GM21360 (cell line): Measurements from ENCODE around the gene BDH1.
"Not testable (repeated sequence)": the region's sequence is repeated elsewhere in the genome, so short reads cannot be mapped to it uniquely, and the experiment has no call there.

ENCODE experiments used
- ATAC-seq: cut with Tn5 transposase; IDR thresholded peaks from one replicate; pipeline ENCODE4 v1.9.1; 2021; ENCODE audit warnings: mild to moderate bottlenecking, moderate library complexity; ENCODE audit not compliant: unreplicated experiment

Gene BDH1, protein sequence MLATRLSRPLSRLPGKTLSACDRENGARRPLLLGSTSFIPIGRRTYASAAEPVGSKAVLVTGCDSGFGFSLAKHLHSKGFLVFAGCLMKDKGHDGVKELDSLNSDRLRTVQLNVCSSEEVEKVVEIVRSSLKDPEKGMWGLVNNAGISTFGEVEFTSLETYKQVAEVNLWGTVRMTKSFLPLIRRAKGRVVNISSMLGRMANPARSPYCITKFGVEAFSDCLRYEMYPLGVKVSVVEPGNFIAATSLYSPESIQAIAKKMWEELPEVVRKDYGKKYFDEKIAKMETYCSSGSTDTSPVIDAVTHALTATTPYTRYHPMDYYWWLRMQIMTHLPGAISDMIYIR

DNA sequence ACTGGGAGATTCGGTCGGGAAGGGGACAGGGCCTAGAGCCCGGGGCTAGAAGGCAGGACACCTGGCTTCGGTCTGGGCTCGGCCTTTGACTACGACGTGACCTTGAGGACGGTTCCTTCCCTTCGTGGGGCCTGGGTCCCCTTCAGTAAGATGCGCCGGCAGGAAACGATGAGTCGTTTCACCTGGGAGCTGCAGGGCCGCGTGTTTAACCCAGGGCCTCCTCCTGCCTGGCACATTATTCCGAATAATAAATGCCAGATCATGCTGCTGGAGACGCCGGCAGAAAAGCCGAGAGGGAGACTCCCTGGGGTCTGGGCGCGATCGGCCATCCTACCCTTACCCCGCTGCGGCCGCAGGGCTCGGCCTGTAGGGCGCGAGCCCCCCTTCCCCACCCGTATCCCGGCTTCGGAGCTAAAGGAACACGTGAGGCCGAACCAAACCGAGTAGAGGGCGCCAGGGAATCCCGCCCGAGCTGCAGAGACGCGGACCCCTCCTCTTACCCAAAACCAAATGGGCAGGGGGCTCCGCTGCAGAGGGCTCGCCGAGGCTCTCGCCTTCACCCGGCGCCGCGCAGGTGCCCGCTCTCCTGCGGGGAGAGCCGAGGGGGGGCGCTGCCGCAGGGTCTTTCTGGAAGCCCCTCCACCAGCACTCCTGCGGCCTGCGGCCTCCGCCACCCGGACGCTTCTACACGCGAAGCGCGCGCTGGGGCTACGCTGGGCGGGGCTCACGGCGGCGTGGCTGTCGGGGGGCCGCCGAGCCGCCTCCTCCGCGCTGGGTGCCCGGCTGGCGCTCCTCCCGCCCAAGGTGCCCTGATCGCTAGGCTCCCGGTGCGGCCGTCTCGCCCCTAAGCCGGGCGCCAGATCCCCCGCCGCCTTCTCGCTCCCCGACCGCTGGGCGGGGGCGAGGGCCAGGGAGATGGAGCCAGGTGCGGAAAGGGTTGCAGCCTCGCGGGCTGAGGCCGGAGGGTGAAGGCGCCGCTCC lies at the start of gene BDH1:
BDH1 (minus strand) TSS at position 688 of the 981 bp plus-strand sequence. CDS start 9,525 bp downstream, outside the sequence.
- no peak for ATAC-seq

GRCh38 chr3:197603317-197603933 lies 47.7 kb upstream of the BDH1 start:
- no peak for ATAC-seq

- not testable (repeated sequence) for ATAC-seq
Observed at GRCh38 chr3:197602351-197602750, 46.6 kb upstream of the BDH1 start.

- ATAC-seq = not testable (repeated sequence)
Observed at GRCh38 chr3:197601566-197601840, 45.7 kb upstream of the BDH1 start.

DNA sequence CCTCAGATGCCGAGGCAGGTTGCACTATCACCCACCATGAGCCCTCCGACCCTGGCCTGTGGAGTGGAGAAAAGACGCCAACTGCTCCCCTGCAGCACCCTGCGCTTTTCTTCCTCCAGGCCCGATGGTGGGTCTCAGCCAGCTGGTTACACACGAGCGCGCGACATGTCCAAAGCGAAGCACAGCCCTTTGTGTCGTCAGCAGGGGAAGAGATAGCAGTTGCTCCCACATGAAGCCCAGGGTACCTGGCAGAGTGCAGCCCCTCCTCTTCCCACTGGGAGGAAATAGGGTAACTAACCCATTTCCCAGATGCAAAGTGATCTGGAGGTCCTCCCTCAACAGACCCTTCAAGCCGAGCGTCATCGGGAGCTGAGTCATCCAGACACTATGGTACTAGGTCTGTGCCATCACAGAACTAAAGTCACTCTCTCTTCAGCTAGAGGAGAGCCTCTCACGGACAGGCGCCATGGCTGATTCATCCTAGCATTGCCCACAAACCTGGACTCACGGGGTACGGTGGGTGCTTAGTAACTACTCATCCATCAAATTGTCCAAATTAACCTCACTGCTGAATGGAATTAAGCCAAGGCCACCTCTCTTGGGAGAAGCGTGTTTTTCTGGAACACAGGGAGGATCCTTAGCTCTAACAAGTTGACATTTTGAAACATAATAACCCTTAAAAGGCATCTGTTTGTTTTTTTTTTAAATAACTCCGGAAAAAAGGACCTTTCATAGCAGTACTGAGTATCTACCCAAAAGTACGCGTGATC lies 45.2 kb upstream of the BDH1 start:
- ATAC-seq = no peak

DNA sequence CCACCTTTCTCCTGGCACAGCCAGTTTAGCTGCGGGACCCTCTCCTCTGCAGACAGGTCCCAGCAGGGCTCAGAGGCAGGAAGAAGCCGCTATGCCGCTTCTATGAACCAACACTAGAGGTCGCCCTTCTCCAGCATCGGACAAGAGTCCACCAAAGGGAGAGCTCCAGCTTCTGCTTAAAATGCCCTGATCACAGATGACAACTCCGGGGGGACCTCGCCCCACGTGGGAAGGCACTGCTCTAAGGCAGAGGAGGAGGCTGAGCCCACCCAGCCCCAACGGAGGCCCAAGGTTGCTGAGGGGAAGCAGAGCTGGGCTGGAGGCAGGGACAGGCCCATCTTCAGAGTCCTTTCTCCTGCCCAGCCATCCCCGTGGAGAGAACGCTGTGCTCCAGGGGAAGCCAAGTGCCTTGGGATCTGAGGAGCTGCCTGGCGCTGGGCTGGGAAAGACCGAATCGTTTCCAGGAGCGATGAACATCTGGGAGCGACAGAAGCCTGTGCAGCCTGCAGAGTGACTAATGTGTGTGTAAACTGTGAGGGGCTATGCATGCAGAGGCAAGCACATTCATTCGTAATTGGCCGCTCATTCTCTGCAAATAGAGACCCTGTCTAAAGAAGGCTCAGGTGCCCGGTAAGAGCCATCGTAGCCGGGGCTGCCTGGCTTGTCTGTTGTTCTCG lies 43.5 kb upstream of the BDH1 start:
- ATAC-seq = peak; percentile 63

DNA sequence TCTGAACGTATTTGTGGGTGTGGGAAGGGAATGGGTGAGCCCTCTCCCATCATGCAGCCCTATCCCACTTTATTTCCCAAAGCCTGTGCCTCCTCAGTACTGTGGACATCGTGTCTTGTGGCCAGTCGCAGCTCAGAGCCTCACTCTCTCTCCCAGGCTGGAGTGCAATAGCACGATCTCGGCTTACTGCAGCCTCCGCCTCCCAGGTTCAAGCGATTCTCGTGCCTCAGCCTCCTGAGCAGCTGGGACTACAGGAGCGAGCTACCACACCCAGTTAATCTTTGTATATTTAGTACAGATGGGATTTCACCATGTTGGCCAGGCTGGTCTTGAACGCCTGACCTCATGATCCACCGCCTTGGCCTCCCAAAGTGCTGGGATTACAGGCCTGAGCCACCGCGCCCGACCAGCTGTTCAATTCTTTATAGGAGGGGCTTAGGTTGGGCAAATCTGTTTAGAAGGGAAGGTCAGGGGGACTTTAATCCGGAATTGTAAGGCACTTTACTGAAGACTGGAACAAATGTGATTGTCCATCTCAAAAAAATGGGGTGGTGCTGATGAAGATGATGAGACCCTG lies 42.7 kb upstream of the BDH1 start:
- ATAC-seq = no peak

DNA sequence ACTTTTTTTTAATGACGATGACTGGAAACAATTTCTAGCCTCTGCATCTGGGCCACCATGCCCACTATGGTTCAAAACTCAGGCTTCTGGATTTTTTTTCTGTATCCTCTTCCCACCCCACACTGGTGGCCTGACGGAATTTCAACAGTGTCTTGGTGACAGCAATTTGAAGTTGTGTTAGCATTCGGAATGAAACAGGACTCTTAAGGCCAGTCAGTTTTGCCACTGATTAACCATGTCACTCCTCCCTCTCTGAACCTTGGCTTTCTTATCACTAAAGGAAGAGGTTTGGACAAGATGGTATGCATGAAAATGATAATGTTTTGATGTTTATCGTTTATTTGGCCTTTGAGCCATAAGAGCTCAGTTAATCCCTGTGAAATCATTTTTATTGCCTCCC lies 41.6 kb upstream of the BDH1 start:
- no peak for ATAC-seq

DNA sequence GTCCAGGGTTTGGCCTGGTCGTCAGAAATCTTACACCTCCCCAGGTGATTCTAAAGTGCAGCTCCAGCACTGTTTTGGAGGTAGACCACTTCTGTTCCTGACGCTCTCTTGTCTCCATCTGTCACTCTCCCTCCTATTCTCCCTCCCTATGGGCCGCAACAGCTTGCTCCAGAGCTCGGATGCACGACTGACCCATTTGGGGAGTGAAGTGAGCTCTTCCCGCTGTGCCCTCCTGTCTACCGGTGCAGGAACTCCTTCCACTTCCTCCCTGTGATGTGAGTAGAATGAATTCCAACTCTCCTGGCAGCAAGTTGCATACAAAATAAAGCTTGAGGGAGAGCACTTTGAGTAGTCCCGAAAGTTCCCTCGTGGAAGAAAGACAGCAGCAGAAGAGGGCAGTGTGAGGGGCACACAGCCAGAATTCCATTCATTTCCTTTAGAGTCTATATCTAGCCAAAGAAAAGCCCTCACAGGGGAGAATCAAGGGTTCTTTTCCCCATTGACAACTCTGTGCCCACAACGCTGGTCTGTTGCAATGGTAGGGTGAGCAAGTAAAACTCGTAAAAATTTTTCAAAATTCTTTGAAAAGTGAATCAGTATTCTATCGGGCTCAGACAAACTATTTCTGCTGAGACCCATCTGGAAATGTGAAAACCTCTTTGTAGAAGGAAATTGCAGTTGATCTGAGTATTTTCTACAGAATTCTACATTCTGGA lies 39.9 kb upstream of the BDH1 start:
- no peak for ATAC-seq

GRCh38 chr3:197593046-197593380 lies 37.2 kb upstream of the BDH1 start:
- no peak for ATAC-seq

DNA sequence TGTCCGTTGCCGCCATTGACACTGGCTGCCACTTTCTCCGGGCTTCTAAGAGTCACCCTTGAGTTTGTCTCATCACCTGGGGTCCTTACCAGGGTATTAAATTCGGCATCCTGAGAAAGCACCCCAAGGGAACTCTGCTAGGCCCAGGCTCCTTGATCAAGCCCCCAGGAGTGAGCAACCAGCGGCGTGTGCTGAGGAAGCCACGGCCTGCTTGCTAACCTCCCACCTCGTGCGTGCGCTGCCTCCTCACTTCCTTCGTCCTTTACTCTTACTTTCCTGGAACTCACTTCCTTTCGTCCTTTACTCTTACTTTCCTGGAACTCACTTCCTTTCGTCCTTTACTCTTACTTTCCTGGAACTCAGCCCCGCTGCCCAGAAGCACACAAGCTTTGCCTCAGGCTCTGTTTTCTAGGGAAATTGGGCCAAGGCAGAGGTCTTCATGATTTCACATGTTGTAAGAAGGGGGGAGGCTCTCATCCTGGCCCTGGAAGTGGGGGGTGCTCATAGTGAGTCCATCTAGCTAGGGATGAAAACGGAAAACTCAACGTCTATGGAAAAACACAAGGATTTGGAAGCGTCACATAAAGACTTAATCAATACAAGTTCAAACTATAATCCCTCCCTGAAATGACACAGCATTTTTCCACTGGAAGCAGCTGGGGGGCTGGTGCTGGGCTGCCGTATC lies 36.7 kb upstream of the BDH1 start:
- ATAC-seq = no peak

- ATAC-seq = no peak
Observed at GRCh38 chr3:197591816-197592215, 36.0 kb upstream of the BDH1 start.

DNA sequence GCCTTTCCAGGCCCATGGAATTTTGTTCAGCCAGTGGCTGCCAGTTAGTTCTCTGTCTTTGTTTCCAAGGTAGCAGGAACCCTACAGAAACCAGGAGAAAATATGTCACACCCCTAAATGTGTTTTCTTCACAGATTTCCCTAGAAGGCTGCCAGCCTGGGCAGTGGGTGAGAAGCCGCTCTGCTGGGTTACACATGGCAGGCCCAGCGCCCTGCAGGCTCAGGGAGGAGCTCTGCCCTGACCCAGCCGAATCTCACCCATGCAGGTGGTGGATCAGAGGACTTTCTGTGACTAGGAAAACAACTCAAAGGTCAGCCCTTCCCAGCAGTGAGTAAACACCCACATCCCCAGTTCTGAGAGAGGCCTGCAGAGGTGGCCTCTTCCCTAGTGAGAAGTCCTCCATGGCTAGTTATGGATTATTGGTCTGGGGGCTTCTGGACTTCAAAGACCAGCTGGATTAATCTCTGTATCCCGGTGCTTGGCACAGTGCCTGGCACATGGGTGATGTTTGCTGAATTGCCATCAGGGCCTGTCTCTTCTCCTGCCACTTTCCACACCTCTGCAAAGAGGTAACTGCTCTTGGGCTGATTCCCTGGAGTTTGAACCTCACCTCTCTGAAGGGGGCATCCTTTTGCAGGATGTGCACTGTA lies 34.7 kb upstream of the BDH1 start:
- ATAC-seq = no peak

GRCh38 chr3:197589545-197589944 lies 33.8 kb upstream of the BDH1 start:
- ATAC-seq = no peak

- not testable (repeated sequence) for ATAC-seq
Observed at GRCh38 chr3:197586768-197587167, 31.0 kb upstream of the BDH1 start.

- ATAC-seq = no peak
Observed at GRCh38 chr3:197586181-197586580, 30.4 kb upstream of the BDH1 start.

DNA sequence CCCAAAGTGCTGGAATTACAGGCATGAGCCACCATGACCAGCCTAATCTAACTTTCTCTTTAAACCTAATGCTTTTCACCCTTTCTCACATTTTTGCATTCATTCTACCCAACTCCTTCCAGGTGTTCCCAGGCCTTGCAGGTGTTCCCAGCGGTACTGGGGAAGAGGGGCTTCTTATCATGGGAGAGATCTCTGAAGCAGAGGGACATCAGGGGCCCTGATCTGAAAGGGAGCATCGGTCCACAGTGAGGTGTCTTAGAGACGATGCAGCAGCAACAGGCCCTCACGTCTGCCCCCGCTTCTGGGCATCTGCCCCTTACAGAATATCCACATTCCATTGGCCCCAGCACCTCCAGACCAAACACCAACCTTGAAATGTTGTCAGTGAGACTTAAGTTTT lies 29.0 kb upstream of the BDH1 start:
- ATAC-seq = no peak

DNA sequence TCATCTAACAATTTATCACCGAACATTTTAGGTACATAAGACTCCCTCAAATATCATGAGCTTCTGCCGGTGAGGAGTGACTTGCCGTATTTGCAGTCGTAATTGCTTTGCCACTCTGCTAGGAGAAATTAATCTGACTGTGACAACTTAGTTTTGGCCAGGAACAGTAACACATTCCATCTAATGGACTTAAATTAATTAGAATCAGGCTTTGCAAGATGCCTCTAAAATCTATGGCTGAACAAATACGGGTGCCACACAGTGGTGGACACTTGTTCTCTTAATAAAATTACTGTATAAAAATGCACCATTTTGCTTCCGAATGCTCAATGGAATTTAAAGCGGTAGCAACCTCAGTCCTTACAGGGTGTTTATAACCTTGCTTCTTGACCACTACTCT lies 27.6 kb upstream of the BDH1 start:
- ATAC-seq = no peak
